ENCODE measurements around the gene FAM83E.

DNA sequence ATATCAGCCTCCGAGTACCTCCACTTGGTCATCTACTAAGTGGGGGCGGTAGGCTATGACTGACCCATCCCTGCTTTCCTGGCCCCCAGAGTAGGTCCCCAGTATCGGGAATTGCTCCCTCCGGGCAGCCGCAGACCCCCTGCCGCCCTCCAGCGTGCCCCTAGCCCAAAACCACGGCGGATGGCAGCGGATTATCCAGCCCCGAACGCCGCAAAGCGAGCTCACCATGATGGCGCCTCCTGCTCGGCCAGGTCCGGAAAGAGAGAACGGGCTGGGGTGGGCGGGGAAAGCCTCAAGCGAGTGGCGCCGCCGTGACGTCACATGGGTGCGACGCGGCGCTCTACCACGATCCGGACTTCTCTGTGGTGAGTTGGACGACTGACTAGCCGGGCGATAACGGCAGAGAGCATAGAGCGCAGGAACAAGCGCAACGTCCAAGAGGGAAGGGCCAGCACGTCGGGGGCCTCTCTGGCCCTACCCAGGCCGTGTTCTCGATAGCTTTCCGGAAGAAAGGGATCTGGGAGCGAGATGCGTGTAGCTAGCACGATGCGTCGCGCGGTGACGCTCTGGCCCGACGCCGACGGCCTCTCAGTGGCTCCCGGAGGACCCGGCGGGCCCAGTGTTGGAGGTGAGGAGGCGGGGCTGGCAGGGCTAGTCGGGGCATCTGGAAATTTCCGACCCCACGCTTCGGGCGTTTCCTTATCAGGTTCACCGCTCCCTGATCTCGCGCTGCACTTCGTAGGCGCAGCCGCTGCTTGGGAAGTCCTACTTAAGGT is 4.2 kb upstream of the FAM83E start, which contains the start of the genes RPL18 and SPHK2:
- TF ChIP-seq, protein P1, sequence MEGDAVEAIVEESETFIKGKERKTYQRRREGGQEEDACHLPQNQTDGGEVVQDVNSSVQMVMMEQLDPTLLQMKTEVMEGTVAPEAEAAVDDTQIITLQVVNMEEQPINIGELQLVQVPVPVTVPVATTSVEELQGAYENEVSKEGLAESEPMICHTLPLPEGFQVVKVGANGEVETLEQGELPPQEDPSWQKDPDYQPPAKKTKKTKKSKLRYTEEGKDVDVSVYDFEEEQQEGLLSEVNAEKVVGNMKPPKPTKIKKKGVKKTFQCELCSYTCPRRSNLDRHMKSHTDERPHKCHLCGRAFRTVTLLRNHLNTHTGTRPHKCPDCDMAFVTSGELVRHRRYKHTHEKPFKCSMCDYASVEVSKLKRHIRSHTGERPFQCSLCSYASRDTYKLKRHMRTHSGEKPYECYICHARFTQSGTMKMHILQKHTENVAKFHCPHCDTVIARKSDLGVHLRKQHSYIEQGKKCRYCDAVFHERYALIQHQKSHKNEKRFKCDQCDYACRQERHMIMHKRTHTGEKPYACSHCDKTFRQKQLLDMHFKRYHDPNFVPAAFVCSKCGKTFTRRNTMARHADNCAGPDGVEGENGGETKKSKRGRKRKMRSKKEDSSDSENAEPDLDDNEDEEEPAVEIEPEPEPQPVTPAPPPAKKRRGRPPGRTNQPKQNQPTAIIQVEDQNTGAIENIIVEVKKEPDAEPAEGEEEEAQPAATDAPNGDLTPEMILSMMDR (conservative IDR thresholded peaks at IDR 0.05; ENCODE audit: low read length), result no peak
- no peak for TF ChIP-seq EZH2phosphoT487 (IDR thresholded peaks at IDR 0.05; ENCODE audit: borderline replicate concordance, low read depth, low read length)

Measured in OCI-LY7 (cell line).